Left renal cortex interstitium (tissue), 4 donors: ENCODE data around the gene TVP23C. TPM values are rescaled to one million over a fixed set of nuclear protein-coding genes. Genes with fewer than 3 reads are reported as not detected.
"Not testable (repeated sequence)": the region's sequence is repeated elsewhere in the genome, so short reads cannot be mapped to it uniquely, and the experiment has no call there.

Source experiments
- DNase-seq, 4 donors: peaks; one replicate each; pipeline ENCODE4 v3.0.0-alpha.2; 2013; ENCODE audit warnings: low read depth in 4 of 4, low spot score in 2 of 4, missing footprints in 1 of 4
- polyA plus RNA-seq, 4 donors: library from polyadenylated mRNA; unstranded; fragments of 120-200 nt; gene quantifications; one replicate each; pipeline ENCODE4 v1.2.1, GENCODE V29; 2013; ENCODE audit not compliant: insufficient read length in 4 of 4

Gene TVP23C
- 10 to 100 TPM; 13.1 to 24.1 (median 20.7) TPM for polyA plus RNA-seq

DNA sequence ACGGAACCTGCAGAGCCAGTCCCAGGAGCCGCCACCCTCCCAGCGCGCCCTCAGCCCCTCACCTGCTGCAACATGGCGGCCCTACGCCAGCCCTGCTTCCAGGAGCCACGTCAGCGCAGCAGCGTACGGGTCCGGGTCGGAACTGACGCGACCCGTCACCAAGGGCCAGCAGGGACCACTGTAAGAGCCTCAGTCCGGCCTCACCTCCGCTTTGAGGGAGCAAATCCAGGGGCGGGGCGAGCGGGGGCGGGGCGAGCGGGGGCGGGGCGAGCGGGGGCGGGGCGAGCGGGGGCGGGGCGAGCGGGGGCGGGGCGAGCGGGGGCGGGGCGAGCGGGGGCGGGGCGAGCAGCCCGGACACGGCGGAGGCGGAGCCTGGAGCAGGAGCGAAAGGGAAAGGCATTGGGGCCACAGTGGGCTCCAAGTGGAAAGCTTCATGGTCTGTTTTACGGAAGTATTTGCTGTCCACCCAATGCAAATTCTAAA, at the start of gene TVP23C:
TSS of gene TVP23C (minus strand) at position 109 of the 483 bp plus-strand sequence. CDS start at position 74, 35 bp downstream.
- DNase-seq: peak in 3 of 4 donors; percentile 34 to 45 (median 37)

DNA sequence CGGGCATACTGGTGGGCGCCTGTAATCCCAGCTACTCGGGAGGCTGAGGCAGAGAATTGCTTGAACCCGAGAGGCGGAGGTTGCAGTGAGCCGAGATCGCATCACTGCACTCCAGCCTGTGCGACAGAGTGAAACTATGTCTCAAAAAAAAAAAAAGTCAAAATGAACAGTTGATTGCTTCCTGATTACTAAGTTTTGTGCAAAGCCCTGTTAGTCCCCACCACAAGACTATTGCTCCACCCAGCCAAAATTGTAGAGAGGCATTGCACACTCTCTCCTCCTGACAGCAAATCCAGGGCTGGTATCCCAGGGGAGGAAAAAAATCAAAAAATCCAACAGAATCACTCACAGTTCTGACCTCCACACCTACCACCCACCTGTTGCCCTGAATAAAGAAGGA, 29.7 kb upstream of the TVP23C start:
- DNase-seq: not testable (repeated sequence)

DNA sequence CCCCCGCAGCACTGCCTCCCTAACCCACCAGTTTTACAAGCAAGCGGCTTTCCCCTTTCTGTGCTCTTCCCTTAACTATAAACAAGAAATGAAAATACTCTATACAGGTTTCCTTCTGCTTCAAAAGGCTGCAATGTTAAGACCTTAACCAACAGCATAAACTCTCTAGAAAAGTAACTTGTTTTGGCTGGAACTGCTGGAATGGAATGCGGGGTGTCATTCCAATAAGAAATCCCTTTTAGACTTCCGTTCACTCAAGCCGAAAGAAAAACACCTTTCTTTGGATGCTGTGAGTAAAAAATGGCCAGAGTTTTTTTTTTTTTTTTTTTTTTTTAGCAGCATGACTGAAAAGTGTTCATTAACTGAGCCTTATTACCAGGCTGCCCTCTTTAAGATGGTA, 28.7 kb upstream of the TVP23C start:
- DNase-seq: peak in 1 of 4 donors; percentile 4

DNA sequence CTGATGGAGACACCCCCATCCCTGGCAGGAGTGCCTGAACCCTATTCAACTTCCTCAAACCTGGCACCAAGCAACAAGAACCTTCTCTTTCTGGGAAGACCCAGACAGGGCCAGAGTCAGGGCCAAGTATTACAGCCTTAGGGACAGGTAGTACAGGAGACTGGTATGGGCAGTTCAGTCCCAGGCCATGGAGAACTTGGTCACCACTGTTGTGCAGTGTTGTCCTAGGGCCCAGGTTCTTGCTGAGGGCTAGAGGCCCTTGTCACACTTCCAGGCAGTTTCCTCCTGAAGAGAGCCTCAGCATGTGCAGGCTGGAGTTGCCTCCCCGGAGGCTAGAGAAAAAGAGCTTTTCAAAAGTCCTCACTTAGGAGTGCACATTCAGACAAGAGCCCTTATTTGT, 27.6 kb upstream of the TVP23C start:
- DNase-seq: not testable (repeated sequence)

DNA sequence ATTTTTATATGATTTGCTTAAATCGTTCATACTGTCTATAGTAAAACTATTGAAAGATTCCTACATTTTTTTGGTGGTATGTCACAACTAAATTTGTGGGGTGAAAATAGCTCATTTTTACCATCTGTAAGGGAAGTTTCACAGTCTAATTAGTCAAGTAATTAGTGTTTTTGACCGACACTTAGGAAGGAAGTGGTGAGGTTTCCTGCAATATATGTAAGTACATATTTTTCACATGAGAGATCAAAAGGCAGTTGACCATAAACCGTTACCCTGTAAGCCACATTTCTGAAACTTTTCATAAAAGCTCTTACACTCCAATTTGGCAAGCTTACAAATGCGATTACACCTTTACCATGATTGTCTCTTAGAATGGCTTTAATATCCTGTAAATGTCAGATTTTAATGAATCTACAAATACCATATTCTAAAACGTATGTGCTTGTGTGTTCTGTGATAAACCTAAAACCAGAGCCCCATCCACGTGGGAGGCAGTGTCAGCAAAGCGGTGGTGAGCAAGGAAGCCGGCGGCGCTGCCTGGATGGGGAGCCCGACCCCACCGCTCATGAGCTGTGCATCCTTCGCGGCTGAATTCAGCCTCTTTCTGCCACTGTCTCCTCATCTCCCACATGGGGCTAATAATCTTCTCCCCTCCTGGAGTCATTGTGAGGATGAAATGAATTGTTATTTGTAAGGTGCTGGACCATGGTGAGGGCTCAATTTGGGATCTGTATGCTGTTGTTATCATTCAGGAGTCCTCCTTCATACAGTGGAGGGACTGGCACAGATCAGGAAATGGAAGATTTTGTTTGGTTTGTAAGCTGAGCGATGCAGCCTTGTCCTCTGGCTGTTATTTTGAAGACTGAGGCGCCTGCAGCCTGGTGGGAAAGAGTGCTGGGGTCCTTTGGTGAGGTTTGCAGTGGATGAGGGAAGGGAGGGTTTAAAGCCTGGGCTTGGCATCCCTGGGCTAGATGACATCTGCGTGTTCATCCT, 26.6 kb upstream of the TVP23C start:
- not testable (repeated sequence) for DNase-seq

DNA sequence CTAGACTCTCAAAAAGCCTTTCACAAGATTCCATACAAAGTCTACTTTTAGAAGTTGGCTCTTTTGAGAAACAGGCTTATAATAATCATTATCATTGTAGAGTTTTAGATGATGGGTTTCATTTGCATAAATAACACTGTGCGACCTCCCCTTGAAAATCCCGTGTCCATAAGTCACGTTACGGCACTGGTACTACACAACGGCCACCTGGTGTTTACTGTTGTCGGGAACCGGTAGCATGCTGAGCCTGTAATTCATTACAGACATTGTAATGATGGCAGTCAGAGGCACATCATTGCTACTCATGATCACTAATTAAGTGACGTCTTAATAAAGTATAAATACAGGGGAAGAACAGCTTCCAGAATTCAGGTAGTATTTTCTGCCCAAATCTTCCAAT, 24.7 kb upstream of the TVP23C start:
- not testable (repeated sequence) for DNase-seq

DNA sequence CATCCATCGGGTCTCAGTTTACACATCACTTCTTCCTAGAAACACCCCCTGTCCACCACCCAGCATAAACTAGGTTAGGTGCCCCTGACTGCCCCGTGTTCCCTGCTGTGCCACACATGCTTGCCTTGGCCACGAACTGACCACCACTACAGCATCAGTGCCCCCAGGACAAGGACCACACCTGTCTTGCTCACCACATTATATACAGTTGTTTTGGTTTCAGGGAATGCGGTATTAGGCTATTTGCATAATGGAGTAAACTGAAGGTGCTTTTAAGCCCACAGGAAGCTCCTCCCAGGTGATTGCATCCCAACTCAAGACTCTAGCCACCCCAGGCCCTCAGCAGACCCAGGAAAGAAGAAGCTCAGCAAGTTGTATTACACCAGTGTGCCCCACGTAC, 20.0 kb upstream of the TVP23C start:
- DNase-seq: not testable (repeated sequence)

DNA sequence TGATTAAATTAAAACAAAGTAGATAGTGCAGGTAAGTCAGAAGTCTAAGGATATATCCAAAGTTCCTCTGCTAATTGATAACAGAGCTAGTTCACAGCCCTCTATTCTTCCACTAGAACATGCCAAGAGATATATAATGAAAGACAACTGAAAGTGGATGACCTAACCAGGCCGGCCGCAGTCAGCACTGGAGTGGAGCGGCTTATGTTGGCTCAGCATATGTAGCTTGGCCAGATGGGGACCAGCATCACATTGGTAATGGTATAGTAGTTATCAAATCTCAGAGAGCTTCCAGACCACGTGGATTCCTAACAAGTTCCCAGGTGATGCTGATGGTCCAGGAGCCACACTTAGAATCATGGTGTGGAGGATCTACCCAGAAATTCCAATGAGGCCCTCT, 18.2 kb upstream of the TVP23C start:
- DNase-seq: not testable (repeated sequence)

DNA sequence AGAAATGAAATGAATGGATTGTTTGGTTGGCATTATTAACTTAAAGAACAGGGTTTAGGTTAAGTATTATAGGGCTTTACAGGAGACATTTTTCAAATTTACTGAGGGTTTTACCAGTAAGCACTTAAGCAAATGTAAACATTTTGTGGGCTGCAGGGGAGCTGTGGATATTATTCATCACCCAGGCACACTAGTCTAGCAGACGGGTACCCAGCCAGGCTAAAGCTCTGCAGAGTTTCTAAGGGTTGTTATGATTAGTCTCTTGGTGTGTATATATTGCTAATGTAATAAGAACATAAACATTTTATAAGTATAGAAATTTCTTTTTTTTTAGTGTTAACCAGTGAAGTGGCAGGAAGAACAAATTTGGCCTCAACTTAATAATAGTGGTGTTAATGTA, 13.6 kb upstream of the TVP23C start:
- DNase-seq: not testable (repeated sequence)

DNA sequence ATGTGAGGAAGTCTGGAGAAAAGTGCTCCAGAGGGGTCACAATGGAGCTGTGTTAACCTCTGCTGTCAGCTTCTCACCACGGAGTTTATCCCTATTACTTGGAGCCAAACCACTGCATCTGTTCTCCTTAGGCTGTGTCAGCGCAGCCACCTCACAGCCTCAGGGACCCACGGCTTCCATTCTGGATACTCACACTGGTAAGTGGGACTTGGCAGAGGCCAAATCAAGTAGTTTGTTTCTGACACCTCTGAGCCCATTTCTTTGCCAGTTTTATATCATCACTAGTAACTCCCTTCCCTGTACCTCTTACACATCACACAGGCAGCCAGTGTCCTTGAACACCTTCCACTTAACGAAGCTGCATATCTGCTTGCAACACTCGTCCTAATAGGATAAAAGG, 11.4 kb upstream of the TVP23C start:
- not testable (repeated sequence) for DNase-seq

DNA sequence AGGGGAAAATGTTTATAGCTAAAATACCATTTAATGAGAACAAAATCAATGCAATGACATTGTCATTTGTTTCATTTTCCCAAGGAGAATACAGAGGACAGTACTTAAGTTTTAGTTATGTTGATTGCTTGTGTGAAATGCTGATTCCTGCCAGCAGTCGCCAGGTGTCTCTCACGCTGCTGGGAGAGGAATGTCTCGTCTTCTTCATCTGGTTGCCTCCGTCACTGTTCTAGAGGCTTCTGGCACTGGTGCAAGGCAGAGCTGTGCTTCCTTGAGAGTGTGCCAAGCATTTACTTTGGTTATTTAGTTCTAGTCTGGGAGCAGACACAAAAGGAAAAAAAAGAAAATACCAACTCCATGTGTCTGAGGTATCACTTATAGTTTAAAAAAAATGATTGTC, 10.6 kb upstream of the TVP23C start:
- not testable (repeated sequence) for DNase-seq

DNA sequence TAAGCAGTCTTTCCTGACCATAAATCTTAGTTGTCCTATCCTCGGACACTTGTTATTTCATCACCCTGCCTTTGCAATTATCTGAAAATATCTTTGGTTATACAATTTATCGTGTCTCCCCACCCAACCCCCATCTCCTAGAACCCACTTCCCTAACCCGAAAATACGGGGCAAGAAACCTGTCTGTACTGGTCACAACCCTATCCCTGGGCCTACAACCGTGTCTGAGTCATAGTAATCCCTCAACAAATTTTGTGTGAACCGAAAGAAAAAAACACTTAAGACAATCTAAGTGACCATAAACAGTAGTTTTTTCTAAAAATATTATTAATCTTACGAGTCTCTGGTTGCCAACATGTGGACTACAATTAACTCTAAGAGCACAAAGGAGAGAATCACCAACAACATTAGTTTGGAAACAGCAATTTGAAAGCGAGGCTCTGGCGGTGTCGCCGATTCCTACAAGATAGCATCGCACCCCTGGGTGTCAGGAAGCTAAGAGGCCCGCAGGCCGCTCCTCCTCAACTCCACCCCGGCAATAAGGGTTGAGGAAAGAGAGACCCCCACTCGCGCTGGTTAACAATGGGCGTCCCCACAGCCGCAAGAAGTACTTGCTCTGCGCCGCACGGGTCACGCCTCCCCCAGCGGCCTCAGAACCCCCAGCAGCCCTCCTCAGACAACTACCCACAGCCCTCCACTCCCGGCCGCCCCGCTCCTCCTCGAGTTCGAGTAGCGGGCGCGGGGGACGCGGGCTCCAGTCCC, 489 bp downstream of the TVP23C start:
- DNase-seq: not testable (repeated sequence)

DNA sequence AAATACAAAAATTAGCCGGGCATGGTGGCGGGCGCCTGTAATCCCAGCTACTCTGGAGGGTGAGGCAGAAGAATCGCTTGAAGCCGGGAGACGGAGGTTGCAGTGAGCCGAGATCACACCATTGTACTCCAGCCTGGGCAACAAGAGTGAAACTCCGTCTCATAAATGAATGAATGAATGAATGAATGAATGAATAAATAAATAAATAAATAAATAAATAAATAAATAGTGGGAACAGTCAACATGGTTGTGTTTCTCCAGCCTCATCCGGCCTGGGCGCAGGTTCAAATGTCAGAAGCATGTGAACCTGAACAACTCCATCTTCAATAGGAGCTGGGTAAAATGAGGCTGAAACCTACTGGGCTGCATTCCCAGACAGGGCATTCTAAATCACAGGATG, 1.8 kb downstream of the TVP23C start:
- not testable (repeated sequence) for DNase-seq

DNA sequence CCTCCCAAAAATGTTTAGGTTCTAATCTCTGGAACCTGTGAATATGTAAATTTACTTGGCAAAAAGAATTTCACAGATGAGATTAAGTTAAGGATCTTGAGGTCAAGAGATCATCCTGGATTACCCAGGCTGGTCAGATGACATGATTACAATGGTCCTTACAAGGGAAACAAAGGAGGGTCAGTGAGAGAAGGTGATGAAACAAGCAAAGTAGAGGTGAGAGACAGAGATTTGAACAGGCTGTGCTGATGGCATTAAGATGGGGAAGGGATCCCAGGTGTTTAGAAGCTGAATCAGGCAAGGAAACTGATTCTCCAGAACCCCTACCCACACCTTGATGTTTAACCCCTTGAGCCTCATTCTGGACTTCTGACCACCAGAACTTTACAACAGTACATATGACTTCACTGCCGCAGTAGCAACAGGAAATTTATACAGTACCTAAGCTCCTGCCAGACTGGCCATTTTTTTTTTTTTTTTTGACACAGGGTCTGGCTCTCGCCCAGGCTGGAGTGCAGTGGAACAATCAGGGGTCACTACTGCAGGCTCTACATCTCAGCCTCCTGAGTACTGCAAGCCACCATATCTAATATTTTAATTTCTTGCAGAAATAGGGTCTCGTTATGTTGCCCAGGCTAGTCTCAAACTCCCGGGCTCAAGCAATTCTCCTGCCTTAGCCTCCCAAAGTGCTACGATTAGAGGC, 4.7 kb downstream of the TVP23C start:
- not testable (repeated sequence) for DNase-seq

DNA sequence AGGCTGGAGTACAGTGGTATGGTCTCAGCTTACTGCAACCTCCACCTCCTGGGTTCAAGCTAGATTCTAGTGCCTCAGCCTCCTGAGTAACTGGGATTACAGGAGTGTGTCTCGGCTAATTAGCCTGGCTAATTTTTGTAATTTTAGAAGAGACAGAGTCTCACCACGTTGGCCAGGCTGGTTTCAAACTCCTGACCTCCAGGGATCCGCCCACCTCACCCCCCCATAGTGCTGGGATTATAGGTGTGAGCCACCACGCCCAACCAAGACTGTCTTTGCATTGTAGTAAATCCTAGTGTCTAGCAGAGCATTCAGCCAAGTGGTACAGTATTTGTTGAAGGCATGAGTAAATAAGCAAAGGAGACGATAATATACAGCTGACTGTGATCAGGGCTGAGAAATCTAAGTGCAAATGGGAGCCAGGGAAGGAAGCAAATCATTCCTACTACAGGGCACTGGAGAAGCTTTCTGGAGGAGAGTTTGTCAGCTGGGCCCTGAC, 5.9 kb downstream of the TVP23C start:
- DNase-seq: not testable (repeated sequence)

DNA sequence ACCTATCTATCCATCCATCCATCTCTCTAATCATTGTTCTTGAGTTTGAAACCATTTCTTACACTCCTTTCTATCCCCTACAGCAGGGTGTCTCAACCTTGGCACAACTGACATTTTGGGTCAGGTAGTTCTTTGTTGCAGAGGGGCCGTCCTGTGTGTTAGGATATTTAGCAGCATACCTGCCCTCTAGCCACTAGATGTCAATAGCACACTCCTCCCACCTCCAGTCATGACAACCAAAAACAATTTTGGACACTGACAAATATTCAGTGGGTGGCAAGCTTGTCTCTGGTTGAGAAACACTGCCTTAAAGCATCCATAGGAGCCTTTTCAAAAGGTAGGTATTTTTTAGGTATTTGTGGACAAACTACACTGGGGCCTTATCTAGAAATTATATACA, 10.4 kb downstream of the TVP23C start:
- DNase-seq: not testable (repeated sequence)

DNA sequence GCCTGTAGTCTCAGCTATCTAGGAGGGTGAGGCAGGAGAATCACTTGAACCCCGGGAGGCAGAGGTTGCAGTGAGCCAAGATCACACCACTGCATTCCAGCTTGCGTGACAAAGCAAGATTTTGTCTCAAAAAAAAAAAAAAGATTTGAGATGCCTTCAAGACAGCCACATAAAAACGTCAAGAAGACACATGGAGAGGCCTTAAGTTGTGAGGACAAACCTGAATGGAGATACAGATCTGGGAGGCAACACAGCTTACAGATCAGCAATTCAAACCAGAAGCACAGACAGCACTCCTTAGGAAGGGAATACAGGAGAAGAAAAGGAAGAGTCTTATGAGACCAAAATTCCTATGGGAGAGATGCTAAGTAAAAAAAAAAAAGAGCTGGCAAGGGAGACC, 13.7 kb downstream of the TVP23C start:
- not testable (repeated sequence) for DNase-seq

DNA sequence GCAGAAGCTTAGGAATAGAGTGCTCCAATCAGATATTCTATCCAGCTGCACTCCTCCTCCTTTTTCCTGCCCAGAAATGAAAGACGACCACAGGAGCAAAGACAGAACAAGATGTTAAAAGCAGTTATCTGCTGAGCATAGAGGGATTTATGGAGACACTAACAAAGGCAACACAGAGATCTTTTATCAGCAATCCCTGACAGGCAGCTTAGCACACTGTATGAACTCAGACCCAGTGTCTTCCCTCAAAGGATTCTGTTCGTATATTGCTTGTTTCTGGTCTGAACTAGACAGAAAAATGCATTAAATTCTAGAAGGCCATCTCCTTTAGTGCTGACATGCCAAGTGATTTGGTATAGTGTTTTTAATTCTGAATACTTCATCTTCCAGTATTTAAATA, 16.7 kb downstream of the TVP23C start:
- not testable (repeated sequence) for DNase-seq

DNA sequence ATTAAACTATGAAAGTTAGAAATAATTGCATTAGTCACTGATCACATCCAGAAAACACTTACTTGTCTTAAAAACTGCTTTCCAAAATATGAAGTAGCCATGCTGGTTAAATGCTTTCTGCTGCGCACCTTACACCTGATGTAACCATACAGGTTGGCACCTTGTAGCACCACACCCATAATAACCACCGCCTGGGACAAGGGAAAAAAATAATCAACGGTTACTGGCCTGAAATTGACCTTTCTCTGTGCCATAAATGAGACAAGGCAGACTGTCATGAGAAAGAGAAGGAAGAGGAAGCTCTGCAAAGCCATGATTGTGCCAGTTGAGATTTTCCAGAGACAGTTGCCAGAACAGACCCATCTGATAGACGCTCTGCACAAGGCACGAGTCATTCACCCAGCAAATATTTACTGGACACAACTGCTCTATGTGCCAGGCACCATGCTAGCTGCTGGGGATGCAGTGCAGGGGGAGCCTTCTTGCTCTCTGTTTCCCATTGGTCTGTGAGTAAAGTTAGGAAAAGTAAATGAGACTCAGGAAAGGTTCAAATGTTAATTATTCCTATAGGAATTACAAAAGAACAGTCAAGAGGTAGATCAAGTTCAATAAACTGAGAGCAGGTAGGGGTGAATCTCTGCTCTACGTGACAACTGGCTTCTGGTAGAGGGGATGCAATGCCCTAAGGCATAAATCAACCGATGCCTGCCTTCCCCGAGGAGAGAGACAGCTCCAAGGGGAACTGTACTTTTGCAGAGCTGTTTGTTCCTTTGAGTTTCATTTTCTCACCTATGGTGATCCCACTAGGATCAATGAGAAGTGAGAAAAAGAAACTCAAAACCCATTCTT, 22.7 kb downstream of the TVP23C start:
- not testable (repeated sequence) for DNase-seq
